PFSK-1 (cell line): ENCODE results near the gene MAFB.

Experiments used
- FOXP2 ChIP-seq: optimal IDR thresholded peaks from 2 replicates; pipeline ENCODE3; 2011; ENCODE audit warnings: borderline replicate concordance, control low read depth, inconsistent platforms; ENCODE audit not compliant: insufficient read depth; ENCODE audit errors: extremely low read length, extremely low read depth
- POLR2AphosphoS5 ChIP-seq: IDR thresholded peaks from 2 replicates; pipeline ENCODE4 v1.6.1; 2012; ENCODE audit warnings: low read depth, mild to moderate bottlenecking, control low read depth, low read length, moderate library complexity
- SIN3A ChIP-seq: IDR thresholded peaks from 2 replicates; pipeline ENCODE4 v1.6.1; 2012; ENCODE audit warnings: mild to moderate bottlenecking, low read length, moderate library complexity, borderline replicate concordance; ENCODE audit not compliant: insufficient read depth
- TAF1 ChIP-seq: IDR thresholded peaks from 2 replicates; pipeline ENCODE4 v1.6.1; 2012; ENCODE audit warnings: low read length, control low read depth, borderline replicate concordance; ENCODE audit not compliant: insufficient read depth
- TF ChIP-seq, protein P1 (sequence below), 2 experiments: IDR thresholded peaks; 2 replicates each; pipeline versions ENCODE4 v1.6.1 to v1.8.0; 2011 to 2012; ENCODE audit warnings: low read depth in 2 of 2, low read length in 2 of 2, control low read depth in 1 of 2, inconsistent platforms in 1 of 2, mild to moderate bottlenecking in 1 of 2, moderate library complexity in 1 of 2; ENCODE audit not compliant: insufficient read depth in 1 of 2

Gene MAFB

DNA sequence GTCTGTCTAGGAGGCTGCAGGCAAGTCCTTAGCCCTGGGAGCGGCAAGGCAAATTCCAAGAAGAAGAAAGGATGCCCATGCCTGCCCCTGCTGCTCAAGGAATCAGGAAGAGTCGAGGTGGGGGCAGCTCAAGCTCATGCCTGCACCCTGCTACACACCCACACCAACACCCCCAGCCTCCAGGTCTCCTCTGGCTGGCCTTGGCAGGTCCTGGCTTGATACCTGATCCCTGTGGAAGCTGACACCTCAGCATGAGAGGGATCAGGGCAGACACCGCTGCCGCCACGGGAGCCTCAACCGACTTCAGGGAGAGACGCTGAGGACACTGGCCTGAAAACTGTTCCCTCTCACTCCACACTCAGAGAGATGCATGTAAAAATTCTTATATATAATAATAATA is 35.5 kb upstream of the MAFB start:
- TF ChIP-seq POLR2AphosphoS5 (no peak), FOXP2 (no peak), SIN3A (no peak), TAF1 (no peak)

DNA sequence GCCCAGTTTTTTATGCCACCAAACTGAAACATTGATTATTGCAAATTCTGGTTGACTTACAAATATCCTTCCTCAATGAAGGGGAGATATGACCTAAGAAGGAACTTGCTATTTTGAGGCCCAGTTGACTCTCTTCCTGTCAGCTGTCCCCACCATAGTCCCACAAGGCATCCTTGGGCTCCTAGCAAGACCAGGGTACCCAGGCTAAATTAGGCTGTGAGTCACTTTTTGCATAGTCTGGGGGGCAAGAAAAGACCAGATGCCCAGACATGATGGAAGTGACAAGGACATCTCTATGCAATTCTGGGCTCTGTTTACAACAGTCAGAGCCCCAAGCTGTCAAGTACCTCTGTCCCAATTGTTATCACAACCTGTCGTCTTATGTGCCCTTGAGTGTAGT is 31.8 kb upstream of the MAFB start:
- TF ChIP-seq TAF1 (no peak), SIN3A (no peak), FOXP2 (no peak), POLR2AphosphoS5 (no peak)
- TF ChIP-seq, protein P1, sequence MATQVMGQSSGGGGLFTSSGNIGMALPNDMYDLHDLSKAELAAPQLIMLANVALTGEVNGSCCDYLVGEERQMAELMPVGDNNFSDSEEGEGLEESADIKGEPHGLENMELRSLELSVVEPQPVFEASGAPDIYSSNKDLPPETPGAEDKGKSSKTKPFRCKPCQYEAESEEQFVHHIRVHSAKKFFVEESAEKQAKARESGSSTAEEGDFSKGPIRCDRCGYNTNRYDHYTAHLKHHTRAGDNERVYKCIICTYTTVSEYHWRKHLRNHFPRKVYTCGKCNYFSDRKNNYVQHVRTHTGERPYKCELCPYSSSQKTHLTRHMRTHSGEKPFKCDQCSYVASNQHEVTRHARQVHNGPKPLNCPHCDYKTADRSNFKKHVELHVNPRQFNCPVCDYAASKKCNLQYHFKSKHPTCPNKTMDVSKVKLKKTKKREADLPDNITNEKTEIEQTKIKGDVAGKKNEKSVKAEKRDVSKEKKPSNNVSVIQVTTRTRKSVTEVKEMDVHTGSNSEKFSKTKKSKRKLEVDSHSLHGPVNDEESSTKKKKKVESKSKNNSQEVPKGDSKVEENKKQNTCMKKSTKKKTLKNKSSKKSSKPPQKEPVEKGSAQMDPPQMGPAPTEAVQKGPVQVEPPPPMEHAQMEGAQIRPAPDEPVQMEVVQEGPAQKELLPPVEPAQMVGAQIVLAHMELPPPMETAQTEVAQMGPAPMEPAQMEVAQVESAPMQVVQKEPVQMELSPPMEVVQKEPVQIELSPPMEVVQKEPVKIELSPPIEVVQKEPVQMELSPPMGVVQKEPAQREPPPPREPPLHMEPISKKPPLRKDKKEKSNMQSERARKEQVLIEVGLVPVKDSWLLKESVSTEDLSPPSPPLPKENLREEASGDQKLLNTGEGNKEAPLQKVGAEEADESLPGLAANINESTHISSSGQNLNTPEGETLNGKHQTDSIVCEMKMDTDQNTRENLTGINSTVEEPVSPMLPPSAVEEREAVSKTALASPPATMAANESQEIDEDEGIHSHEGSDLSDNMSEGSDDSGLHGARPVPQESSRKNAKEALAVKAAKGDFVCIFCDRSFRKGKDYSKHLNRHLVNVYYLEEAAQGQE (IDR thresholded peaks at IDR 0.05; ENCODE audit: insufficient read depth in 1 of 2, low read depth in 2 of 2, low read length in 2 of 2): no peak

DNA sequence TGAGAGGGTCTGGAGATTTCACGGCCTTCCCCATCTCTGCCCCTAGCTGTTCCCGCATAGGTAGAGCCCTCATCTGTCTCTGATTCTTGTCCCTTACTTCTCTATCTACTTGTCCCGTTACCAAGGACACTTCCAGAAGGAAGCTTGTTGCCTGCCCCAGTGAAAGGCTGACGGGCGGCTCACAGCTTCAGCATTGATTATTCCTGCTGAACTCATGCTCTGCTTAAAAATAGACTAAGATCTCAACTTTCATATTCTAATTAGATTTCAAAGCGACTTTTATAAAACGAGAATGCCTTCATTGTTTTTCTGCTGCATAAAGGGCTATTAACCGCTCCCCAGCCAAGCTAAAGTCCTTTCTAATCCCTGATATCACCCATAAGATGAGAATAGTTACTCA is 31.1 kb upstream of the MAFB start:
- TF ChIP-seq, protein P1 (IDR thresholded peaks at IDR 0.05; ENCODE audit: insufficient read depth in 1 of 2, low read depth in 2 of 2, low read length in 2 of 2): no peak
- TF ChIP-seq POLR2AphosphoS5: no peak
- TF ChIP-seq FOXP2: no peak
- no peak for TF ChIP-seq SIN3A
- no peak for TF ChIP-seq TAF1

DNA sequence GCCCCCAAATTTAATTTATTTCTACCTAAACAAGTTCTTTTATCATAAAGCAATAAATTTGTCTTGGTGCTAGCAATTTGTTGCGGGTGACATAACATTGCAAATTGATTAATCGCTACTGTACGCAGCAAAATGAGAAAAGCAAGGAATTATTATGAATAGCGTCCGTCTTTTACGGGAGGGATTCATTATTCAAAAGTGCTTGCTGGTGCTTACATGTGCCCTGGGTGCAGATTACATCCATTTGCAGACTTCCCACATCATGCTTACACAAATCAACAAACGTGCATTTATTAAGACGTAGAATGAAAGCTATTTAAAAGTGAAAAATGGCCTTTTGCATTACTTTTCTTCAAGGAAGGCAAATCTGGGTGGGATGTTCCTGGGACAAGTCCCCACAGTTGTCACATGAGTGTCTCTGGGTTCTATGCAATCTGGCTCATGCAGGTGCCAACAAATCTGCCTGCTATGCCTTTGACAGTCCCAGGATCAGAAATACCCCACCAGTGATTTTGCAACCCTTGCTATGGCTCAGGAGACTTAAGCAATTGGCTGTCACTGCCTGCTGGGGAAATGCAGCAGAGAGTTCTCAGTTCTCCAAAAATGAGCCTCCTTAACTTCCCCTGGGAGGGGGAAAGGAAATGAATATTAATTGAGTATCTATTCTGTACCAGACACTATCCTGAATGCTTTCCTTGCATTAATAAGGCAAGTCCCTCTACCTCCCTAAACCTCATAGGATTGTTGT is 30.1 kb upstream of the MAFB start:
- TF ChIP-seq SIN3A (no peak), POLR2AphosphoS5 (no peak), TAF1 (no peak), FOXP2 (no peak)
- TF ChIP-seq, protein P1 (IDR thresholded peaks at IDR 0.05; ENCODE audit: insufficient read depth in 1 of 2, low read depth in 2 of 2, low read length in 2 of 2): no peak

DNA sequence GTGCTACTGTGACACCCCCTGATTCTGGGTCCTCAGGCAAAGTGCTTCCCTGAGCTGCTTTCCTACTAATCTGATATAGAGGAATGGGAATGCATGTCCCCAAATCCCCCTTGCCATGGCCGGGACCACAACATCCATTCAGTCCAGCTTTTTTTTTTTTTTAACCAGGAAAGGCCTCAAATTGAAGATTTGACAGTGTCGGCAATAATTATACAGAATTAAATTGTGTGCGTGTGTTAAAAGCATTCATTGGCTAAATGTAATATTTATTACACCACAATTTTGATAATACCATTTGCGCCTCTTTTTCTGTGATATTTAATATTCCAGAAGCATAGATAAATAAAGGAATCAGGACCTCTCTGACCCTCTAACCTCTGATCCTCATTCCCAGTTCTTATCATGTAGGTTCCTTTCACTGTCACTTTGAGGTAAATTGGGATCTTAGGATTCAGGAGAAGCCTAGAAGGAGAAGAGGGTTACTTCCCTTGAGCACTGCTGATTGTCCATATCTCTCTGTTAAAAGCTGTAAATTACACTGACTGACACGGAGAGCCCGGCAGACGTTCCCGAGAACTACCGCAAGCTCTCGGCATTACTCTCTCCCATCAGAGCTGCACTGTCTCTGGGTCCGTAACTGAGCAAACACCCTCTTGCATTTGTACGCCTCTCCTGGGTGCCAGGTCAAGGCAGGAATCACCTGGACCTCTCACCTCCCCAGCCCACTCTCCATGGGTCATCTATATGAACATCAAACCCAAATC is 29.4 kb upstream of the MAFB start:
- TF ChIP-seq, protein P1 (IDR thresholded peaks at IDR 0.05; ENCODE audit: insufficient read depth in 1 of 2, low read depth in 2 of 2, low read length in 2 of 2): no peak
- TF ChIP-seq SIN3A (no peak), FOXP2 (no peak), TAF1 (no peak), POLR2AphosphoS5 (no peak)
